WTC11 (cell line): Measurements from ENCODE around the gene GOLT1A. TPM values are rescaled to one million over a fixed set of nuclear protein-coding genes. Genes with fewer than 3 reads are reported as not detected.

Experiments used
- ATAC-seq: fragments of 200-7000 bp; cut with Tn5 transposase; 2 replicates; pipeline ENCODE4 v1.10.0; 2021; ENCODE audit warnings: mild to moderate bottlenecking, moderate library complexity
- CTCF ChIA-PET: fragments of 300-600 bp; sonication (Branson Sonifier 250); formaldehyde crosslinking; loops from one replicate; lab custom pipeline; 2021; ENCODE audit warnings: antibody characterized with exemption; lab: Charles Lee
- POLR2A ChIA-PET: fragments of 350-600 bp; sonication (Branson Sonifier 250); formaldehyde crosslinking; loops from one replicate; lab custom pipeline; 2021; ENCODE audit warnings: antibody characterized with exemption; lab: Charles Lee
- DNase-seq: peaks from one replicate; pipeline ENCODE4 v3.0.0; 2021; ENCODE audit warnings: low spot score
- H3K27ac Mint-ChIP-seq: 2 replicates; pipeline ENCODE4 v1.8.0; 2021; ENCODE audit warnings: mixed read lengths
- H3K27me3 Mint-ChIP-seq: 2 replicates; pipeline ENCODE4 v1.8.0; 2021; ENCODE audit warnings: low read depth, mild to moderate bottlenecking, moderate library complexity, mixed read lengths
- H3K36me3 Mint-ChIP-seq: 2 replicates; pipeline ENCODE4 v1.8.0; 2021; ENCODE audit warnings: mixed read lengths
- H3K4me1 Mint-ChIP-seq: 2 replicates; pipeline ENCODE4 v1.8.0; 2022; ENCODE audit warnings: mixed read lengths
- H3K4me3 Mint-ChIP-seq: 2 replicates; pipeline ENCODE4 v1.8.0; 2021; ENCODE audit warnings: mild to moderate bottlenecking, moderate library complexity, mixed read lengths
- H3K9me3 Mint-ChIP-seq: 2 replicates; pipeline ENCODE4 v1.8.0; 2021; ENCODE audit warnings: mixed read lengths
- GRHL2 ChIP-seq: fragments of 250-450 bp; sonication (Bioruptor Pico); IDR thresholded peaks from 2 replicates; pipeline ENCODE4 v1.8.0; 2022; ENCODE audit warnings: mild to moderate bottlenecking, moderate library complexity; ENCODE audit not compliant: insufficient replicate concordance, severe bottlenecking
- NFYB ChIP-seq: sonication (generic); formaldehyde crosslinking; conservative IDR thresholded peaks from 2 replicates; pipeline ENCODE4 v1.8.0; 2022; ENCODE audit warnings: low read depth, missing genetic modification reagents
- RELA ChIP-seq: sonication (generic); formaldehyde crosslinking; IDR thresholded peaks from 2 replicates; pipeline ENCODE4 v1.8.1; 2022; ENCODE audit warnings: missing genetic modification reagents, mild to moderate bottlenecking, borderline replicate concordance
- SMAD3 ChIP-seq: sonication (generic); formaldehyde crosslinking; IDR thresholded peaks from 2 replicates; pipeline ENCODE4 v1.8.0; 2022; ENCODE audit warnings: missing genetic modification reagents, mild to moderate bottlenecking, borderline replicate concordance
- SOX15 ChIP-seq: fragments of 250-450 bp; sonication (Bioruptor Pico); IDR thresholded peaks from 2 replicates; pipeline ENCODE4 v1.9.0; 2021; ENCODE audit warnings: mild to moderate bottlenecking
- ZNF263 ChIP-seq: sonication (generic); formaldehyde crosslinking; IDR thresholded peaks from 2 replicates; pipeline ENCODE4 v1.8.1; 2022; ENCODE audit warnings: low read depth, mild to moderate bottlenecking, moderate library complexity, missing genetic modification reagents
- total RNA-seq: library from RNA; stranded (reverse); gene quantifications from 3 replicates; pipeline ENCODE4 v1.2.3, GENCODE V29; 2021
- TF ChIP-seq, protein P1 (sequence below): sonication (generic); formaldehyde crosslinking; IDR thresholded peaks from 2 replicates; pipeline ENCODE4 v1.8.0; 2022; ENCODE audit warnings: mild to moderate bottlenecking, missing genetic modification reagents
- TF ChIP-seq, protein P2 (sequence below): fragments of 250-450 bp; sonication (Bioruptor Pico); IDR thresholded peaks from 2 replicates; pipeline ENCODE4 v1.9.0; 2021; ENCODE audit warnings: mild to moderate bottlenecking
- TF ChIP-seq, protein P3 (sequence below): sonication (generic); formaldehyde crosslinking; IDR thresholded peaks from 2 replicates; pipeline ENCODE4 v1.8.0; 2023; ENCODE audit warnings: mild to moderate bottlenecking, missing genetic modification reagents
- TF ChIP-seq, protein P4 (sequence below): fragments of 200-600 bp; IDR thresholded peaks from 2 replicates; pipeline ENCODE4 v1.8.0; 2022; ENCODE audit warnings: antibody characterized with exemption
- TF ChIP-seq, protein P5 (sequence below): fragments of 250-450 bp; sonication (Bioruptor Pico); IDR thresholded peaks from 2 replicates; pipeline ENCODE4 v1.9.0; 2021; ENCODE audit warnings: moderate library complexity, mild to moderate bottlenecking, inconsistent platforms, borderline replicate concordance
- TF ChIP-seq, protein P6 (sequence below): fragments of 250-450 bp; sonication (Bioruptor Pico); IDR thresholded peaks from 2 replicates; pipeline ENCODE4 v1.9.0; 2021; ENCODE audit warnings: mild to moderate bottlenecking
- TF ChIP-seq, protein P7 (sequence below): fragments of 250-450 bp; sonication (Bioruptor Pico); IDR thresholded peaks from 2 replicates; pipeline ENCODE4 v2.1.2; 2022; ENCODE audit warnings: mild to moderate bottlenecking, moderate library complexity
- TF ChIP-seq, protein P8 (sequence below): sonication (generic); formaldehyde crosslinking; IDR thresholded peaks from 2 replicates; pipeline ENCODE4 v1.8.1; 2023; ENCODE audit warnings: mild to moderate bottlenecking, missing genetic modification reagents
- TF ChIP-seq, protein P9 (sequence below): fragments of 250-450 bp; sonication (Bioruptor Pico); IDR thresholded peaks from 2 replicates; pipeline ENCODE4 v1.9.0; 2021; ENCODE audit warnings: mild to moderate bottlenecking, borderline replicate concordance
- TF ChIP-seq, protein P10 (sequence below): sonication (generic); formaldehyde crosslinking; IDR thresholded peaks from 2 replicates; pipeline ENCODE4 v1.8.1; 2022; ENCODE audit warnings: low read depth, missing genetic modification reagents, borderline replicate concordance

The GOLT1A gene
- total RNA-seq, 1 experiment from 2014 or later = 6.5 TPM

DNA sequence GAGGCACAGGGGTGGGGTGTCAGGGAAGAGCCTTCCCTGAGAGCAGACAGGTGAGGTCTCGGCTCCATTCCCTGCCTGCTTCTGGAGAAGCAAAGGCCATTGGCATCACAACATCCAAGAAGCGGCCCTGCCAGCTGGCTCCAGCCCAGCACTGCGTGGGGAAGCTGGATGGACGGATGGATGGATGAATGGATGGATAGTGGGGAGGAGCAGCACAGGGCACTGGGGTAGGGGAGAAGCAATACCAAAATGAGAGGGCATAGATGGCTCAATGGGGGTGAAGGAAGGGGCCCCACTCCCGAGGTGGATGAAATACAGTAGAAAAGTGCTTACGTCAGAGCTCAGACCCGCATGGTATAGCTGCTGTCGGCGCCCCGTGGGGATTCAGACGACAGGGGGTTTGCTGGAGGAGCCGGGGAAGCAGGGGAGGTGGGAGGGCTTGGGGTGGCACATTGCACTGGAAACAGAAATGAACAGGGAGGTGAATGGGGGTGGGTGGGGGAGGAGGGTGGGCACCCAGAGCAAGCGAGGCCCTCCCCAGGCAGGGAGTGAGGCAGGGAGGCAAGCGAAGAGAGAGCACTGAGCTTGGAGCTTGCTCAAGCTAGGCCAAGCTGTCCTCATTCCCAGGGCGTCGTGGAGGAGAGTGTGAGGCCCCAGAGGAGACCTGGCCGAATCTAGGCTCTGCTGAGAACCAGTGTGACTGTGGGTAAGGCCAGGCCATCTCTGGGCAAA, 9.5 kb upstream of the GOLT1A start:
- ATAC-seq = no peak
- no peak overlapping the region for H3K4me3 Mint-ChIP-seq
- peaks cover 12% of the 10 kb centered on the region for H3K4me1 Mint-ChIP-seq
- no peaks in the 10 kb centered on the region for H3K36me3 Mint-ChIP-seq
- POLR2A ChIA-PET = interaction anchor here (0.6 kb wide), 1 partner anchor 13 kb away, joined by 3 read pairs; no protein-coding TSS in a partner anchor
- no peaks in the 10 kb centered on the region for H3K27me3 Mint-ChIP-seq
- CTCF ChIA-PET = interaction anchor here (0.8 to 1.2 kb wide), 5 partner anchors 9 to 175 kb away, joined by 3 to 5 read pairs (median 3); partner anchors contain the start of gene GOLT1A
- H3K27ac Mint-ChIP-seq = no peak overlapping the region
- no peaks in the 10 kb centered on the region for H3K9me3 Mint-ChIP-seq
- no peak for DNase-seq
- TF ChIP-seq NFYB (CRISPR knock-in tag) (no peak), SOX15 (CRISPR knock-in tag) (no peak), GRHL2 (CRISPR knock-in tag) (no peak), ZNF263 (CRISPR knock-in tag) (no peak), SMAD3 (no peak), RELA (no peak)
- TF ChIP-seq, protein P1, sequence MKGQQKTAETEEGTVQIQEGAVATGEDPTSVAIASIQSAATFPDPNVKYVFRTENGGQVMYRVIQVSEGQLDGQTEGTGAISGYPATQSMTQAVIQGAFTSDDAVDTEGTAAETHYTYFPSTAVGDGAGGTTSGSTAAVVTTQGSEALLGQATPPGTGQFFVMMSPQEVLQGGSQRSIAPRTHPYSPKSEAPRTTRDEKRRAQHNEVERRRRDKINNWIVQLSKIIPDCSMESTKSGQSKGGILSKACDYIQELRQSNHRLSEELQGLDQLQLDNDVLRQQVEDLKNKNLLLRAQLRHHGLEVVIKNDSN (CRISPR knock-in tag) = no peak
- TF ChIP-seq, protein P2, sequence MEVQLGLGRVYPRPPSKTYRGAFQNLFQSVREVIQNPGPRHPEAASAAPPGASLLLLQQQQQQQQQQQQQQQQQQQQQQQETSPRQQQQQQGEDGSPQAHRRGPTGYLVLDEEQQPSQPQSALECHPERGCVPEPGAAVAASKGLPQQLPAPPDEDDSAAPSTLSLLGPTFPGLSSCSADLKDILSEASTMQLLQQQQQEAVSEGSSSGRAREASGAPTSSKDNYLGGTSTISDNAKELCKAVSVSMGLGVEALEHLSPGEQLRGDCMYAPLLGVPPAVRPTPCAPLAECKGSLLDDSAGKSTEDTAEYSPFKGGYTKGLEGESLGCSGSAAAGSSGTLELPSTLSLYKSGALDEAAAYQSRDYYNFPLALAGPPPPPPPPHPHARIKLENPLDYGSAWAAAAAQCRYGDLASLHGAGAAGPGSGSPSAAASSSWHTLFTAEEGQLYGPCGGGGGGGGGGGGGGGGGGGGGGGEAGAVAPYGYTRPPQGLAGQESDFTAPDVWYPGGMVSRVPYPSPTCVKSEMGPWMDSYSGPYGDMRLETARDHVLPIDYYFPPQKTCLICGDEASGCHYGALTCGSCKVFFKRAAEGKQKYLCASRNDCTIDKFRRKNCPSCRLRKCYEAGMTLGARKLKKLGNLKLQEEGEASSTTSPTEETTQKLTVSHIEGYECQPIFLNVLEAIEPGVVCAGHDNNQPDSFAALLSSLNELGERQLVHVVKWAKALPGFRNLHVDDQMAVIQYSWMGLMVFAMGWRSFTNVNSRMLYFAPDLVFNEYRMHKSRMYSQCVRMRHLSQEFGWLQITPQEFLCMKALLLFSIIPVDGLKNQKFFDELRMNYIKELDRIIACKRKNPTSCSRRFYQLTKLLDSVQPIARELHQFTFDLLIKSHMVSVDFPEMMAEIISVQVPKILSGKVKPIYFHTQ (CRISPR knock-in tag) = no peak
- TF ChIP-seq, protein P3, sequence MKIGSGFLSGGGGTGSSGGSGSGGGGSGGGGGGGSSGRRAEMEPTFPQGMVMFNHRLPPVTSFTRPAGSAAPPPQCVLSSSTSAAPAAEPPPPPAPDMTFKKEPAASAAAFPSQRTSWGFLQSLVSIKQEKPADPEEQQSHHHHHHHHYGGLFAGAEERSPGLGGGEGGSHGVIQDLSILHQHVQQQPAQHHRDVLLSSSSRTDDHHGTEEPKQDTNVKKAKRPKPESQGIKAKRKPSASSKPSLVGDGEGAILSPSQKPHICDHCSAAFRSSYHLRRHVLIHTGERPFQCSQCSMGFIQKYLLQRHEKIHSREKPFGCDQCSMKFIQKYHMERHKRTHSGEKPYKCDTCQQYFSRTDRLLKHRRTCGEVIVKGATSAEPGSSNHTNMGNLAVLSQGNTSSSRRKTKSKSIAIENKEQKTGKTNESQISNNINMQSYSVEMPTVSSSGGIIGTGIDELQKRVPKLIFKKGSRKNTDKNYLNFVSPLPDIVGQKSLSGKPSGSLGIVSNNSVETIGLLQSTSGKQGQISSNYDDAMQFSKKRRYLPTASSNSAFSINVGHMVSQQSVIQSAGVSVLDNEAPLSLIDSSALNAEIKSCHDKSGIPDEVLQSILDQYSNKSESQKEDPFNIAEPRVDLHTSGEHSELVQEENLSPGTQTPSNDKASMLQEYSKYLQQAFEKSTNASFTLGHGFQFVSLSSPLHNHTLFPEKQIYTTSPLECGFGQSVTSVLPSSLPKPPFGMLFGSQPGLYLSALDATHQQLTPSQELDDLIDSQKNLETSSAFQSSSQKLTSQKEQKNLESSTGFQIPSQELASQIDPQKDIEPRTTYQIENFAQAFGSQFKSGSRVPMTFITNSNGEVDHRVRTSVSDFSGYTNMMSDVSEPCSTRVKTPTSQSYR (CRISPR knock-in tag) = no peak
- TF ChIP-seq, protein P4, sequence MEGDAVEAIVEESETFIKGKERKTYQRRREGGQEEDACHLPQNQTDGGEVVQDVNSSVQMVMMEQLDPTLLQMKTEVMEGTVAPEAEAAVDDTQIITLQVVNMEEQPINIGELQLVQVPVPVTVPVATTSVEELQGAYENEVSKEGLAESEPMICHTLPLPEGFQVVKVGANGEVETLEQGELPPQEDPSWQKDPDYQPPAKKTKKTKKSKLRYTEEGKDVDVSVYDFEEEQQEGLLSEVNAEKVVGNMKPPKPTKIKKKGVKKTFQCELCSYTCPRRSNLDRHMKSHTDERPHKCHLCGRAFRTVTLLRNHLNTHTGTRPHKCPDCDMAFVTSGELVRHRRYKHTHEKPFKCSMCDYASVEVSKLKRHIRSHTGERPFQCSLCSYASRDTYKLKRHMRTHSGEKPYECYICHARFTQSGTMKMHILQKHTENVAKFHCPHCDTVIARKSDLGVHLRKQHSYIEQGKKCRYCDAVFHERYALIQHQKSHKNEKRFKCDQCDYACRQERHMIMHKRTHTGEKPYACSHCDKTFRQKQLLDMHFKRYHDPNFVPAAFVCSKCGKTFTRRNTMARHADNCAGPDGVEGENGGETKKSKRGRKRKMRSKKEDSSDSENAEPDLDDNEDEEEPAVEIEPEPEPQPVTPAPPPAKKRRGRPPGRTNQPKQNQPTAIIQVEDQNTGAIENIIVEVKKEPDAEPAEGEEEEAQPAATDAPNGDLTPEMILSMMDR = no peak
- TF ChIP-seq, protein P5, sequence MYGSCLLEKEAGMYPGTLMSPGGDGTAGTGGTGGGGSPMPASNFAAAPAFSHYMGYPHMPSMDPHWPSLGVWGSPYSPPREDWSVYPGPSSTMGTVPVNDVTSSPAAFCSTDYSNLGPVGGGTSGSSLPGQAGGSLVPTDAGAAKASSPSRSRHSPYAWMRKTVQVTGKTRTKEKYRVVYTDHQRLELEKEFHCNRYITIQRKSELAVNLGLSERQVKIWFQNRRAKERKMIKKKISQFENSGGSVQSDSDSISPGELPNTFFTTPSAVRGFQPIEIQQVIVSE (CRISPR knock-in tag) = no peak
- TF ChIP-seq, protein P6, sequence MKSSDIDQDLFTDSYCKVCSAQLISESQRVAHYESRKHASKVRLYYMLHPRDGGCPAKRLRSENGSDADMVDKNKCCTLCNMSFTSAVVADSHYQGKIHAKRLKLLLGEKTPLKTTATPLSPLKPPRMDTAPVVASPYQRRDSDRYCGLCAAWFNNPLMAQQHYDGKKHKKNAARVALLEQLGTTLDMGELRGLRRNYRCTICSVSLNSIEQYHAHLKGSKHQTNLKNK (CRISPR knock-in tag) = no peak
- TF ChIP-seq, protein P7, sequence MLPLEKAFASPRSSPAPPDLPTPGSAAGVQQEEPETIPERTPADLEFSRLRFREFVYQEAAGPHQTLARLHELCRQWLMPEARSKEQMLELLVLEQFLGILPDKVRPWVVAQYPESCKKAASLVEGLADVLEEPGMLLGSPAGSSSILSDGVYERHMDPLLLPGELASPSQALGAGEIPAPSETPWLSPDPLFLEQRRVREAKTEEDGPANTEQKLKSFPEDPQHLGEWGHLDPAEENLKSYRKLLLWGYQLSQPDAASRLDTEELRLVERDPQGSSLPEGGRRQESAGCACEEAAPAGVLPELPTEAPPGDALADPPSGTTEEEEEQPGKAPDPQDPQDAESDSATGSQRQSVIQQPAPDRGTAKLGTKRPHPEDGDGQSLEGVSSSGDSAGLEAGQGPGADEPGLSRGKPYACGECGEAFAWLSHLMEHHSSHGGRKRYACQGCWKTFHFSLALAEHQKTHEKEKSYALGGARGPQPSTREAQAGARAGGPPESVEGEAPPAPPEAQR (CRISPR knock-in tag) = no peak
- TF ChIP-seq, protein P8, sequence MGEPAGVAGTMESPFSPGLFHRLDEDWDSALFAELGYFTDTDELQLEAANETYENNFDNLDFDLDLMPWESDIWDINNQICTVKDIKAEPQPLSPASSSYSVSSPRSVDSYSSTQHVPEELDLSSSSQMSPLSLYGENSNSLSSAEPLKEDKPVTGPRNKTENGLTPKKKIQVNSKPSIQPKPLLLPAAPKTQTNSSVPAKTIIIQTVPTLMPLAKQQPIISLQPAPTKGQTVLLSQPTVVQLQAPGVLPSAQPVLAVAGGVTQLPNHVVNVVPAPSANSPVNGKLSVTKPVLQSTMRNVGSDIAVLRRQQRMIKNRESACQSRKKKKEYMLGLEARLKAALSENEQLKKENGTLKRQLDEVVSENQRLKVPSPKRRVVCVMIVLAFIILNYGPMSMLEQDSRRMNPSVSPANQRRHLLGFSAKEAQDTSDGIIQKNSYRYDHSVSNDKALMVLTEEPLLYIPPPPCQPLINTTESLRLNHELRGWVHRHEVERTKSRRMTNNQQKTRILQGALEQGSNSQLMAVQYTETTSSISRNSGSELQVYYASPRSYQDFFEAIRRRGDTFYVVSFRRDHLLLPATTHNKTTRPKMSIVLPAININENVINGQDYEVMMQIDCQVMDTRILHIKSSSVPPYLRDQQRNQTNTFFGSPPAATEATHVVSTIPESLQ = no peak
- TF ChIP-seq, protein P9, sequence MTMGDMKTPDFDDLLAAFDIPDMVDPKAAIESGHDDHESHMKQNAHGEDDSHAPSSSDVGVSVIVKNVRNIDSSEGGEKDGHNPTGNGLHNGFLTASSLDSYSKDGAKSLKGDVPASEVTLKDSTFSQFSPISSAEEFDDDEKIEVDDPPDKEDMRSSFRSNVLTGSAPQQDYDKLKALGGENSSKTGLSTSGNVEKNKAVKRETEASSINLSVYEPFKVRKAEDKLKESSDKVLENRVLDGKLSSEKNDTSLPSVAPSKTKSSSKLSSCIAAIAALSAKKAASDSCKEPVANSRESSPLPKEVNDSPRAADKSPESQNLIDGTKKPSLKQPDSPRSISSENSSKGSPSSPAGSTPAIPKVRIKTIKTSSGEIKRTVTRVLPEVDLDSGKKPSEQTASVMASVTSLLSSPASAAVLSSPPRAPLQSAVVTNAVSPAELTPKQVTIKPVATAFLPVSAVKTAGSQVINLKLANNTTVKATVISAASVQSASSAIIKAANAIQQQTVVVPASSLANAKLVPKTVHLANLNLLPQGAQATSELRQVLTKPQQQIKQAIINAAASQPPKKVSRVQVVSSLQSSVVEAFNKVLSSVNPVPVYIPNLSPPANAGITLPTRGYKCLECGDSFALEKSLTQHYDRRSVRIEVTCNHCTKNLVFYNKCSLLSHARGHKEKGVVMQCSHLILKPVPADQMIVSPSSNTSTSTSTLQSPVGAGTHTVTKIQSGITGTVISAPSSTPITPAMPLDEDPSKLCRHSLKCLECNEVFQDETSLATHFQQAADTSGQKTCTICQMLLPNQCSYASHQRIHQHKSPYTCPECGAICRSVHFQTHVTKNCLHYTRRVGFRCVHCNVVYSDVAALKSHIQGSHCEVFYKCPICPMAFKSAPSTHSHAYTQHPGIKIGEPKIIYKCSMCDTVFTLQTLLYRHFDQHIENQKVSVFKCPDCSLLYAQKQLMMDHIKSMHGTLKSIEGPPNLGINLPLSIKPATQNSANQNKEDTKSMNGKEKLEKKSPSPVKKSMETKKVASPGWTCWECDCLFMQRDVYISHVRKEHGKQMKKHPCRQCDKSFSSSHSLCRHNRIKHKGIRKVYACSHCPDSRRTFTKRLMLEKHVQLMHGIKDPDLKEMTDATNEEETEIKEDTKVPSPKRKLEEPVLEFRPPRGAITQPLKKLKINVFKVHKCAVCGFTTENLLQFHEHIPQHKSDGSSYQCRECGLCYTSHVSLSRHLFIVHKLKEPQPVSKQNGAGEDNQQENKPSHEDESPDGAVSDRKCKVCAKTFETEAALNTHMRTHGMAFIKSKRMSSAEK (CRISPR knock-in tag) = no peak
- TF ChIP-seq, protein P10, sequence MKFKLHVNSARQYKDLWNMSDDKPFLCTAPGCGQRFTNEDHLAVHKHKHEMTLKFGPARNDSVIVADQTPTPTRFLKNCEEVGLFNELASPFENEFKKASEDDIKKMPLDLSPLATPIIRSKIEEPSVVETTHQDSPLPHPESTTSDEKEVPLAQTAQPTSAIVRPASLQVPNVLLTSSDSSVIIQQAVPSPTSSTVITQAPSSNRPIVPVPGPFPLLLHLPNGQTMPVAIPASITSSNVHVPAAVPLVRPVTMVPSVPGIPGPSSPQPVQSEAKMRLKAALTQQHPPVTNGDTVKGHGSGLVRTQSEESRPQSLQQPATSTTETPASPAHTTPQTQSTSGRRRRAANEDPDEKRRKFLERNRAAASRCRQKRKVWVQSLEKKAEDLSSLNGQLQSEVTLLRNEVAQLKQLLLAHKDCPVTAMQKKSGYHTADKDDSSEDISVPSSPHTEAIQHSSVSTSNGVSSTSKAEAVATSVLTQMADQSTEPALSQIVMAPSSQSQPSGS (CRISPR knock-in tag) = no peak
